Neural cell (in vitro differentiated cells): ENCODE results near the gene PELI2. TPM values are rescaled to one million over a fixed set of nuclear protein-coding genes. Genes with fewer than 3 reads are reported as not detected.

ENCODE experiments used
- H2AFZ ChIP-seq: fragments of 200-600, 300-800 bp; sonication (generic), shearing (Covaris generic); 2 replicates; pipeline ENCODE4 v1.6.0; 2014; ENCODE audit warnings: low read depth, mild to moderate bottlenecking, antibody characterized with exemption, low read length, moderate library complexity
- H3F3A ChIP-seq: fragments of 200-600 bp; shearing (Covaris generic); 2 replicates; pipeline ENCODE4 v1.6.1; 2016; ENCODE audit warnings: mild to moderate bottlenecking, moderate library complexity, mixed read lengths, antibody characterized with exemption, low read length; ENCODE audit not compliant: insufficient read depth, poor library complexity, severe bottlenecking
- H3K27ac ChIP-seq: fragments of 200-600, 300-800 bp; sonication (generic), shearing (Covaris generic); 2 replicates; pipeline ENCODE4 v1.5.1; 2014; ENCODE audit warnings: mild to moderate bottlenecking, low read length, moderate library complexity
- H3K27me3 ChIP-seq: fragments of 300-800, 200-600 bp; sonication (generic), shearing (Covaris generic); 2 replicates; pipeline ENCODE4 v1.6.0; 2014; ENCODE audit warnings: mild to moderate bottlenecking, low read depth, low read length, moderate library complexity; ENCODE audit not compliant: insufficient read depth
- H3K36me3 ChIP-seq: fragments of 300-800, 200-600 bp; sonication (generic), shearing (Covaris generic); 2 replicates; pipeline ENCODE4 v1.5.1; 2014; ENCODE audit warnings: mild to moderate bottlenecking, antibody characterized with exemption, low read length, moderate library complexity; ENCODE audit not compliant: insufficient read depth
- H3K4me2 ChIP-seq: fragments of 300-800, 200-600 bp; sonication (generic), shearing (Covaris generic); 2 replicates; pipeline ENCODE4 v1.6.0; 2014; ENCODE audit warnings: mild to moderate bottlenecking, low read length
- H3K4me3 ChIP-seq: fragments of 300-800, 200-600 bp; sonication (generic), shearing (Covaris generic); 2 replicates; pipeline ENCODE4 v1.5.1; 2014; ENCODE audit warnings: mild to moderate bottlenecking, low read length, moderate library complexity
- H3K79me2 ChIP-seq: fragments of 200-600 bp; shearing (Covaris generic); replicated peaks from 2 replicates; pipeline ENCODE4 v1.6.0; 2014; ENCODE audit warnings: mild to moderate bottlenecking, low read length, moderate library complexity; ENCODE audit not compliant: insufficient read depth
- H3K9ac ChIP-seq: fragments of 300-800, 200-600 bp; sonication (generic), shearing (Covaris generic); 2 replicates; pipeline ENCODE4 v1.6.1; 2016; ENCODE audit warnings: mild to moderate bottlenecking, low read length, mixed read lengths
- H3K9me2 ChIP-seq: fragments of 200-600 bp; shearing (Covaris generic); 2 replicates; pipeline ENCODE4 v1.6.1; 2016; ENCODE audit warnings: mild to moderate bottlenecking, low read length, mixed read lengths; ENCODE audit not compliant: insufficient read depth
- H3K9me3 ChIP-seq: fragments of 200-600, 300-800 bp; sonication (generic), shearing (Covaris generic); 2 replicates; pipeline ENCODE4 v1.6.1; 2016; ENCODE audit warnings: mild to moderate bottlenecking, mixed run types, low read length, moderate library complexity, mixed read lengths
- H4K20me1 ChIP-seq: fragments of 200-600 bp; shearing (Covaris generic); 2 replicates; pipeline ENCODE4 v1.6.1; 2016; ENCODE audit warnings: mild to moderate bottlenecking, mixed run types; ENCODE audit not compliant: insufficient read depth
- CTCF ChIP-seq: fragments of 450-650 bp; IDR thresholded peaks from 2 replicates; pipeline ENCODE4 v1.5.1; 2014; ENCODE audit warnings: antibody characterized with exemption, mild to moderate bottlenecking, moderate library complexity; ENCODE audit not compliant: poor library complexity, severe bottlenecking
- EP300 ChIP-seq: fragments of 450-650 bp; conservative IDR thresholded peaks from 2 replicates; pipeline ENCODE4 v1.6.1; 2014; ENCODE audit warnings: antibody characterized with exemption, mild to moderate bottlenecking, moderate library complexity; ENCODE audit not compliant: poor library complexity, severe bottlenecking
- EZH2 ChIP-seq: fragments of 200-600, 300-800 bp; shearing (Covaris generic), sonication (generic); IDR thresholded peaks from 2 replicates; pipeline ENCODE4 v1.6.1; 2014; ENCODE audit warnings: antibody characterized with exemption, low read length, borderline replicate concordance, mild to moderate bottlenecking; ENCODE audit not compliant: insufficient read depth, poor library complexity, severe bottlenecking
- MXI1 ChIP-seq: fragments of 450-650 bp; conservative IDR thresholded peaks from 2 replicates; pipeline ENCODE4 v1.6.1; 2014; ENCODE audit warnings: antibody characterized with exemption, mild to moderate bottlenecking; ENCODE audit not compliant: poor library complexity, severe bottlenecking
- POLR2AphosphoS5 ChIP-seq: IDR thresholded peaks from 2 replicates; pipeline ENCODE4 v1.6.1; 2012
- RAD21 ChIP-seq: fragments of 450-650 bp; conservative IDR thresholded peaks from 2 replicates; pipeline ENCODE4 v1.6.1; 2014; ENCODE audit warnings: antibody characterized with exemption, mild to moderate bottlenecking, moderate library complexity
- REST ChIP-seq: IDR thresholded peaks from 2 replicates; pipeline ENCODE4 v1.6.1; 2012; ENCODE audit warnings: borderline replicate concordance
- SMC3 ChIP-seq: fragments of 450-650 bp; conservative IDR thresholded peaks from 2 replicates; pipeline ENCODE4 v1.6.1; 2014; ENCODE audit warnings: antibody characterized with exemption, mild to moderate bottlenecking, moderate library complexity; ENCODE audit not compliant: poor library complexity
- TAF1 ChIP-seq: IDR thresholded peaks from 2 replicates; pipeline ENCODE4 v1.6.1; 2012; ENCODE audit warnings: low read depth
- polyA plus RNA-seq: library from polyadenylated mRNA; depleted of rRNA; stranded (reverse); fragments of >200 nt; gene quantifications from 2 replicates; pipeline ENCODE4 v1.2.3, GENCODE V29; 2014

The PELI2 gene
- polyA plus RNA-seq, 1 donor from 2014 or later, result 5.3 TPM

- no peak overlapping the region for H3K27ac ChIP-seq
- H3K9ac ChIP-seq, result no peak overlapping the region
- H2AFZ ChIP-seq, result no peak overlapping the region
- H3K9me3 ChIP-seq, result no peaks in the 10 kb centered on the region
- no peaks in the 10 kb centered on the region for H3K36me3 ChIP-seq
- H3F3A ChIP-seq, result no peaks in the 10 kb centered on the region
- no peaks in the 10 kb centered on the region for H3K27me3 ChIP-seq
- no peaks in the 10 kb centered on the region for H3K9me2 ChIP-seq
- H4K20me1 ChIP-seq, result no peaks in the 10 kb centered on the region
- H3K79me2 ChIP-seq, result peaks cover 17% of the 10 kb centered on the region
- no peak overlapping the region for H3K4me3 ChIP-seq
- no peak overlapping the region for H3K4me2 ChIP-seq
- no peak for TF ChIP-seq SMC3
- no peak for TF ChIP-seq RAD21
- TF ChIP-seq TAF1, result no peak
- no peak for TF ChIP-seq EZH2
- TF ChIP-seq EP300, result no peak
- no peak for TF ChIP-seq POLR2AphosphoS5
- TF ChIP-seq CTCF, result no peak
- TF ChIP-seq MXI1, result no peak
- no peak for TF ChIP-seq REST
Observed at GRCh38 chr14:56181681-56182085, 63.5 kb downstream of the PELI2 start.

- no peaks in the 10 kb centered on the region for H3K27me3 ChIP-seq
- no peak for TF ChIP-seq CTCF
- TF ChIP-seq TAF1, result no peak
- no peak for TF ChIP-seq POLR2AphosphoS5
- TF ChIP-seq EZH2, result no peak
- no peak for TF ChIP-seq MXI1
- no peak for TF ChIP-seq SMC3
- no peak for TF ChIP-seq REST
- H2AFZ ChIP-seq, result no peak overlapping the region
- H3K79me2 ChIP-seq, result peaks cover 12% of the 10 kb centered on the region
- H3K9me3 ChIP-seq, result no peaks in the 10 kb centered on the region
- H3K4me3 ChIP-seq, result no peak overlapping the region
- no peak overlapping the region for H3K27ac ChIP-seq
- no peaks in the 10 kb centered on the region for H3F3A ChIP-seq
- no peak overlapping the region for H3K4me2 ChIP-seq
- no peak overlapping the region for H3K9ac ChIP-seq
- no peaks in the 10 kb centered on the region for H3K9me2 ChIP-seq
- no peaks in the 10 kb centered on the region for H4K20me1 ChIP-seq
- H3K36me3 ChIP-seq, result no peaks in the 10 kb centered on the region
Observed at GRCh38 chr14:56182410-56182809, 64.2 kb downstream of the PELI2 start.
